BE2C (cell line): ENCODE data around the gene DCN.

ENCODE experiments used
- DNase-seq: peaks from one replicate; pipeline ENCODE4 v3.0.0-alpha.2; 2020
- H3K27me3 ChIP-seq: fragments of 250-450 bp; sonication (Bioruptor Pico); 2 replicates; pipeline ENCODE4 v1.5.1; 2020; ENCODE audit warnings: mild to moderate bottlenecking
- H3K36me3 ChIP-seq: fragments of 250-450 bp; sonication (Bioruptor Pico); 2 replicates; pipeline ENCODE4 v1.5.1; 2020; ENCODE audit warnings: mild to moderate bottlenecking
- H3K4me1 ChIP-seq: fragments of 250-450 bp; sonication (Bioruptor Pico); 2 replicates; pipeline ENCODE4 v1.5.1; 2020
- H3K4me3 ChIP-seq: 2 replicates; pipeline ENCODE4 v1.5.1; 2011; ENCODE audit warnings: low read depth, low read length
- H3K9me3 ChIP-seq: fragments of 250-450 bp; sonication (Bioruptor Pico); 2 replicates; pipeline ENCODE4 v1.5.1; 2020
- CTCF ChIP-seq: IDR thresholded peaks from 2 replicates; pipeline ENCODE4 v1.5.1; 2012; ENCODE audit warnings: mild to moderate bottlenecking, low read depth, low read length

Gene DCN

GRCh38 chr12:91119089-91119488, 63.5 kb downstream of the DCN start:
- Histone ChIP-seq H3K9me3 (no peaks in the 10 kb centered on the region), H3K4me1 (peaks cover 10% of the 10 kb centered on the region), H3K36me3 (no peaks in the 10 kb centered on the region), H3K27me3 (no peaks in the 10 kb centered on the region), H3K4me3 (no peak overlapping the region)
- no peak for TF ChIP-seq CTCF
- no peak for DNase-seq

- Histone ChIP-seq H3K27me3 (no peaks in the 10 kb centered on the region), H3K36me3 (no peaks in the 10 kb centered on the region), H3K4me3 (no peak overlapping the region), H3K9me3 (no peaks in the 10 kb centered on the region), H3K4me1 (peaks cover 14% of the 10 kb centered on the region)
- no peak for TF ChIP-seq CTCF
- DNase-seq, result no peak
Observed at GRCh38 chr12:91113621-91114020, 69.0 kb downstream of the DCN start.

GRCh38 chr12:91111366-91112325, 71.0 kb downstream of the DCN start, which contains the start of gene LUM:
Gene LUM, minus strand, starts transcription at chr12:91111494. Its CDS starts 2,515 bp downstream, at chr12:91108979.
- no peaks in the 10 kb centered on the region for H3K36me3 ChIP-seq
- H3K27me3 ChIP-seq, result no peaks in the 10 kb centered on the region
- TF ChIP-seq CTCF, result no peak
- H3K4me1 ChIP-seq, result peaks cover 14% of the 10 kb centered on the region
- peak; percentile 54 for DNase-seq
- H3K4me3 ChIP-seq, result peak within 1 kb of the TSS; percentile 50
- H3K9me3 ChIP-seq, result no peaks in the 10 kb centered on the region

GRCh38 chr12:91110311-91110924, 72.2 kb downstream of the DCN start:
- H3K9me3 ChIP-seq, result no peaks in the 10 kb centered on the region
- H3K4me3 ChIP-seq, result peak overlapping the region; percentile 50
- TF ChIP-seq CTCF, result no peak

GRCh38 chr12:91109581-91110310, 72.9 kb downstream of the DCN start:
- Histone ChIP-seq H3K36me3 (no peaks in the 10 kb centered on the region), H3K27me3 (no peaks in the 10 kb centered on the region), H3K4me3 (no peak overlapping the region), H3K9me3 (no peaks in the 10 kb centered on the region), H3K4me1 (peaks cover 4% of the 10 kb centered on the region)
- TF ChIP-seq CTCF, result no peak
- DNase-seq, result no peak

More at GRCh38 chr12:91110311-91110924, 72.2 kb downstream of the DCN start:
- Histone ChIP-seq H3K27me3 (no peaks in the 10 kb centered on the region), H3K4me1 (peaks cover 6% of the 10 kb centered on the region), H3K36me3 (no peaks in the 10 kb centered on the region)
- DNase-seq, result no peak
